IgD-negative memory B cell (primary cell): Measurements from ENCODE around the gene IVNS1ABP. TPM values are rescaled to one million over a fixed set of nuclear protein-coding genes. Genes with fewer than 3 reads are reported as not detected.

Source experiments
- polyA plus RNA-seq: library from polyadenylated mRNA; unstranded; fragments of 300-500 nt; fragmentation: Illumina TruSeq; gene quantifications from one replicate; pipeline ENCODE4 v1.2.3, GENCODE V29; 2021

The IVNS1ABP gene
- polyA plus RNA-seq, 1 donor from 2014 or later: 35.4 TPM

Other genes with a start within 250 kb of the IVNS1ABP start
- gene TRMT1L, start 160.3 kb downstream of the IVNS1ABP start, polyA plus RNA-seq: 22.5 TPM
- gene SWT1, start 160.1 kb downstream of the IVNS1ABP start, polyA plus RNA-seq: 2.5 TPM